Right lobe of liver (tissue), 6 donors: ENCODE results near the gene PDYN. TPM values are rescaled to one million over a fixed set of nuclear protein-coding genes. Genes with fewer than 3 reads are reported as not detected.

ENCODE experiments used
- ATAC-seq, 4 donors: fragments of 200-7000 bp; cut with Tn5 transposase; one replicate each; pipeline ENCODE4 v1.9.1; 2020; ENCODE audit warnings: mild to moderate bottlenecking in 4 of 4, moderate library complexity in 4 of 4
- DNase-seq, 3 donors: peaks; one replicate each; pipeline ENCODE4 v3.0.0-alpha.2; 2020
- H3K27ac ChIP-seq, 3 donors: fragments of 200-600 bp; one replicate each; pipeline ENCODE4 v1.8.0; 2022
- H3K27me3 ChIP-seq, 2 donors: fragments of 200-600 bp; one replicate each; pipeline ENCODE4 v1.8.0; 2022
- H3K36me3 ChIP-seq, 4 donors: fragments of 200-600 bp; sonication (generic) in 1 of 4; one replicate each; pipeline versions ENCODE4 v1.5.1 to v1.8.0; 2017 to 2022; ENCODE audit warnings: control low read depth in 1 of 4
- H3K4me1 ChIP-seq, 4 donors: fragments of 200-600 bp; sonication (generic) in 1 of 4; one replicate each; pipeline versions ENCODE4 v1.5.1 to v1.8.0; 2017 to 2022; ENCODE audit warnings: control low read depth in 1 of 4
- H3K4me3 ChIP-seq, 3 donors: fragments of 200-600 bp; one replicate each; pipeline ENCODE4 v1.8.0; 2022
- H3K9me3 ChIP-seq, 4 donors: fragments of 200-600 bp; sonication (generic) in 1 of 4; one replicate each; pipeline versions ENCODE4 v1.5.1 to v1.8.0; 2017 to 2022; ENCODE audit warnings: control low read depth in 1 of 4
- POLR2A ChIP-seq: fragments of 450-650 bp; IDR thresholded peaks from one replicate; pipeline ENCODE4 v1.6.1; 2017; ENCODE audit warnings: antibody characterized with exemption, mild to moderate bottlenecking
- WGBS: methylation state at CpG from one replicate; pipeline ENCODE4 v1.1.6; 2018; ENCODE audit warnings: low coverage, low lambda C conversion rate; ENCODE audit not compliant: insufficient coverage; ENCODE audit errors: missing lambda C conversion rate; 5-methylcytosine and 5-hydroxymethylcytosine counted together
- intact Hi-C, 2 donors: fragments of 100-400 bp; cut with DNase I; formaldehyde crosslinking; loops; one replicate each; pipeline versions ENCODE4 v1.11.2 to v1.14.1; 2022
- total RNA-seq, 6 experiments: library from RNA; depleted of rRNA in 2 of 6; stranded (reverse); fragments of >200 nt in 2 of 6; fragmentation: NEBNext Ultra II Directional in 3 of 6; extraction: Animal tissue kit (Norgen Biotek cat#: 25700) in 3 of 6; gene quantifications; one replicate each; pipeline versions ENCODE4 v1.1.0 to v1.2.4, GENCODE V29; 2016 to 2023
- TF ChIP-seq, protein P1 (sequence below), 4 donors: fragments of 200-600 bp in 3 of 4; fragments of 450-650 bp in 1 of 4; IDR thresholded peaks; one replicate each; pipeline versions ENCODE4 v1.5.1 to v1.8.0; 2016 to 2022; ENCODE audit warnings: antibody characterized with exemption in 4 of 4, mild to moderate bottlenecking in 2 of 4
- donor health status: DM: no; HTN: yes; CAD: no.
- donor health status: DM: no; HTN: no; CAD: no.
- donor health status: DM: no; HTN: no; CAD: no.
- donor health status: DM: no; HTN: yes; CAD: no.
- donor health status: DM: no; HTN: yes; CAD: no.

The PDYN gene
- total RNA-seq, 6 experiments from 2014 or later: not detected

DNA sequence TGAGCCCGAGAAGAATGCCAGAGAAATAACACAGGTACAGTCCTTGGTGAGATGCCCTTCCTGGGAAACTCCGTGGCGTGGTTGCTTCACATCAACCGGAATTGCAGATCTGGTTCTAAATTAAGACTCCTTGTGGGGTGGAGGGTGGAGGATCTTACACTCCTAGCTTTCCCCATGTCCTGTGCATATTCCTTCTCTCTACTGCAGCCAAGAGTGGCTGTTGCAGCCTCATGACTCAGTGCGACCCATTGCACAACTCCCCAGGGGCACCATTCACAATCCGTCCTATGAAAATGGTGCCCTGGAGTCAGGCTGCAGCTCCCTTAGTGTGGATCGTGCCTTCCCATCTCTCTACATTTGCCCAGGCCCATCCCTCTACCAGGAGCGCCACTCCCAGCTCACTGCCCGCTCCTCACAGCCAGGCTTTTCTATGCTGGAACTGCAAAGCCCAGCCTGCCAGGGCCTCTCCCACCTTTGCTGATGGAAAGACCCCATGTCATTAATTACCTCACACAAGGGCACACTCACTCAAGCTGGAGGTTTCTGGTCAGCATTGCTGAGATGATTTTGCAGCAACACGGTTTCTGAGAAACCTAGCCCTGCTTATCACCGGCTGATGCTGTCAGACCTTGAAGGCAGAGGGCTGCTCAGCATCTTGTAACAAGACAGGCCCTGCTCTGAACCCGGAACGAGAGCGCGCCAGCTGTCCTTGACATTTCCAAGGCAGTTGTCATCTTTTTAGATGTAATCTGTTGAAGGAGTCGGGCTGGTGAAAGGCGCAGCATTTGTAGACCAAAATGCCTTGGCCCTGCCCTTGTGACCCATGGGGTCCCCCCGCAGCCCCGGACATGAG lies 58.9 kb downstream of the PDYN start:
- Histone ChIP-seq H3K9me3 (no peaks in the 10 kb centered on the region), H3K36me3 (no peaks in the 10 kb centered on the region), H3K4me3 (no peak overlapping the region), H3K27me3 (no peaks in the 10 kb centered on the region), H3K27ac (peak overlapping the region; percentile 29 to 41 (median 36)), H3K4me1 (peaks cover 0 to 50% (median 27%) of the 10 kb centered on the region in 4 donors)
- intact Hi-C loops: loop anchor here (10.0 kb wide), 1 partner anchor 50 kb away; no protein-coding TSS in a partner anchor
- TF ChIP-seq, protein P1, sequence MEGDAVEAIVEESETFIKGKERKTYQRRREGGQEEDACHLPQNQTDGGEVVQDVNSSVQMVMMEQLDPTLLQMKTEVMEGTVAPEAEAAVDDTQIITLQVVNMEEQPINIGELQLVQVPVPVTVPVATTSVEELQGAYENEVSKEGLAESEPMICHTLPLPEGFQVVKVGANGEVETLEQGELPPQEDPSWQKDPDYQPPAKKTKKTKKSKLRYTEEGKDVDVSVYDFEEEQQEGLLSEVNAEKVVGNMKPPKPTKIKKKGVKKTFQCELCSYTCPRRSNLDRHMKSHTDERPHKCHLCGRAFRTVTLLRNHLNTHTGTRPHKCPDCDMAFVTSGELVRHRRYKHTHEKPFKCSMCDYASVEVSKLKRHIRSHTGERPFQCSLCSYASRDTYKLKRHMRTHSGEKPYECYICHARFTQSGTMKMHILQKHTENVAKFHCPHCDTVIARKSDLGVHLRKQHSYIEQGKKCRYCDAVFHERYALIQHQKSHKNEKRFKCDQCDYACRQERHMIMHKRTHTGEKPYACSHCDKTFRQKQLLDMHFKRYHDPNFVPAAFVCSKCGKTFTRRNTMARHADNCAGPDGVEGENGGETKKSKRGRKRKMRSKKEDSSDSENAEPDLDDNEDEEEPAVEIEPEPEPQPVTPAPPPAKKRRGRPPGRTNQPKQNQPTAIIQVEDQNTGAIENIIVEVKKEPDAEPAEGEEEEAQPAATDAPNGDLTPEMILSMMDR (IDR thresholded peaks at IDR 0.05): no peak
- no peak for TF ChIP-seq POLR2A
- DNase-seq: peak in 1 of 3 donors; percentile 36
- ATAC-seq: peak in 1 of 4 donors; percentile 8
- WGBS: 61% methylated on average over 8 of the region's 19 CpGs

DNA sequence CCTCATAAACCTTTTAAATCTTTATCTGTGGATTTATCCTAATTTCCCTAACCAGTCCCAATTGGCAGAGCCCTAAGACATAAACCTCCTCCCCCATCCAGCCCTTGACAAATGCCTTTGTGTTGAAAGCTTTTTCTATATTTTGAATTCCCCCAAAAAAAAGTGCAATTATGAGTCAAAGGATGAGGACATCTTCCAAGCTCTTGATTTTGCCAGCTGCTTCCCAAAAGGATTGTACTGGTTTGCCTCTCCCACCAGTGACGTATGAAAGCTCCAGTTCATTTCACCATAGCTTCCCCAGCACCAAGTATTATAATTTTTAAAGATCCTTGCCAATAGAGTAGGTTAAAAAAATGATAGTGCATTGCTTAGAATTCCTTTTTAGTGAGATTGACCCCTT lies 59.7 kb downstream of the PDYN start:
- WGBS: 75% methylated on average over 1 of the region's 1 CpG
- Histone ChIP-seq H3K36me3 (no peaks in the 10 kb centered on the region), H3K4me3 (no peak overlapping the region), H3K27me3 (no peaks in the 10 kb centered on the region), H3K4me1 (peaks cover 0 to 46% (median 22%) of the 10 kb centered on the region in 4 donors), H3K27ac (no peak overlapping the region), H3K9me3 (no peaks in the 10 kb centered on the region)
- DNase-seq: no peak
- TF ChIP-seq, protein P1 (IDR thresholded peaks at IDR 0.05): no peak
- no peak for TF ChIP-seq POLR2A
- no peak for ATAC-seq
- intact Hi-C loops: loop anchor here (10.0 kb wide), 1 partner anchor 49 kb away; no protein-coding TSS in a partner anchor

DNA sequence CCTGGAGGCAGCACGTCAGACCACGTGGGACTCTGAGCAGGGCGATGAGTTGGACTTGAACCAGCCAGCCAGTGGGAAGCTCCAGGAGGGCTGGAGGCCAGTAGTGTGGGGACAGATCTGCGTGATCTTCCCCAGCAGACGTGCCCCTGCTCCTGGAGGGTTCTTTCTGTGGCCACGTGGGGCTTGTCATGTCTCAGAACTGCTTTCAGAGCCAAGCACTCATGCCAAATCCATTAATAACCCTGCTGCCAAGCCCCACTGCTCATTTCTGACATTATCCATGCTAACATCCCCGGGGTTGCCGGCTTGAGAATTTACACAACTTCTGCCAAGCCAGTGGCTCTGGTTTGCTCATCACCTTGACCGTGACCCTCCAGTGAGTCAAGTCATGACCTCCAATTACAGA lies 60.4 kb downstream of the PDYN start:
- ATAC-seq (peak in 3 of 4 donors; percentile 13 to 32 (median 14)), DNase-seq (peak in 2 of 3 donors; percentile 51 to 65)
- 29% methylated on average over 5 of the region's 9 CpGs for WGBS
- no peaks in the 10 kb centered on the region for H3K9me3 ChIP-seq
- H3K4me1 ChIP-seq: peaks cover 0 to 39% (median 15%) of the 10 kb centered on the region in 4 donors
- intact Hi-C loops: loop anchor here (10.0 kb wide), 1 partner anchor 49 kb away; no protein-coding TSS in a partner anchor
- no peak overlapping the region for H3K4me3 ChIP-seq
- no peak for TF ChIP-seq POLR2A
- TF ChIP-seq, protein P1 (IDR thresholded peaks at IDR 0.05): no peak
- H3K27ac ChIP-seq: no peak overlapping the region
- no peaks in the 10 kb centered on the region for H3K36me3 ChIP-seq
- no peaks in the 10 kb centered on the region for H3K27me3 ChIP-seq

DNA sequence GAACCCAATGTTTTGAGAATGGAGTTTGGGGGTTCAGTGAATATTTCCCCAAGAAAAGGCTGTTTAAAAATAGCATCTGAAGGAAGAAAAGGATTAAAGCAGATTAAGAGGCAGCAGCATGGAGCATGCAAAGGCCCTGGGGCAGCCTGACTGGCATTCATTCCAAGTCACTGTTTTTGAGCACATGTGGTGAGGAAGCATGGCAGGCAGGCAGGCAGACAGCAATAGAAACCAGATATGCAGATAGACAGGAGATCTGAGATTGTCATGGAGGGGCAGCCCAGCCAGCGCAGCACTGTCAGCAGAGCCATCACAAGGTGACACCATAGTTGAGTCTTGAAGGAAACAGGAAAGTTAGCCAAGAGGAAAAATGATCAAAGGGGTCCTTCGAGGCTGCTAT lies 60.9 kb downstream of the PDYN start:
- no peak for TF ChIP-seq POLR2A
- TF ChIP-seq, protein P1 (IDR thresholded peaks at IDR 0.05): no peak

More for the DNA sequence above, 60.9 kb downstream of the PDYN start:
- no peak for ATAC-seq
- Histone ChIP-seq H3K27ac (no peak overlapping the region), H3K9me3 (no peaks in the 10 kb centered on the region), H3K4me3 (no peak overlapping the region), H3K4me1 (peaks cover 0 to 35% (median 13%) of the 10 kb centered on the region in 4 donors), H3K36me3 (no peaks in the 10 kb centered on the region), H3K27me3 (no peaks in the 10 kb centered on the region)
- no peak for DNase-seq
- WGBS: 75% methylated on average over 2 of the region's 2 CpGs
- intact Hi-C loops: loop anchor here (10.0 kb wide), 1 partner anchor 48 kb away; no protein-coding TSS in a partner anchor
